Measurements from ENCODE around the gene DCAF10.

DNA sequence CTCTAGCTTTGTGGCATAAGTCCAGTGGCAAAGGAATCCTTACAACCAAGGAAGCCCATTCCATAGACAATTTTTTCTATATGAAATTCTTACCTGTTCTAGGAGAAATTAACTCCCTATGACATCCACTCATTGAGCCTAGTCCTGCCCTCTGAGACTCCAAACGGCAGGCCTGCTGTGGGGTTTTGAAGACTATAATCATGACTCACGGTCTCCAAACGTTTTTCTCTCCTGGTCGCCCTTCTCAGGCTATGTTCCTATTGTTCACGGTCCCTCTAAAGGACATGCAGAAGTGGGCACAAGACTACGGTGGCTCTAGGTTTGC, 16.3 kb upstream of the DCAF10 start:
- TF ChIP-seq EZH2 (IDR thresholded peaks at IDR 0.05; ENCODE audit: low read length, unreplicated experiment) (no peak), EZH2phosphoT487 (IDR thresholded peaks at IDR 0.05; ENCODE audit: borderline replicate concordance, low read length) (no peak)
- TF ChIP-seq, protein P1, sequence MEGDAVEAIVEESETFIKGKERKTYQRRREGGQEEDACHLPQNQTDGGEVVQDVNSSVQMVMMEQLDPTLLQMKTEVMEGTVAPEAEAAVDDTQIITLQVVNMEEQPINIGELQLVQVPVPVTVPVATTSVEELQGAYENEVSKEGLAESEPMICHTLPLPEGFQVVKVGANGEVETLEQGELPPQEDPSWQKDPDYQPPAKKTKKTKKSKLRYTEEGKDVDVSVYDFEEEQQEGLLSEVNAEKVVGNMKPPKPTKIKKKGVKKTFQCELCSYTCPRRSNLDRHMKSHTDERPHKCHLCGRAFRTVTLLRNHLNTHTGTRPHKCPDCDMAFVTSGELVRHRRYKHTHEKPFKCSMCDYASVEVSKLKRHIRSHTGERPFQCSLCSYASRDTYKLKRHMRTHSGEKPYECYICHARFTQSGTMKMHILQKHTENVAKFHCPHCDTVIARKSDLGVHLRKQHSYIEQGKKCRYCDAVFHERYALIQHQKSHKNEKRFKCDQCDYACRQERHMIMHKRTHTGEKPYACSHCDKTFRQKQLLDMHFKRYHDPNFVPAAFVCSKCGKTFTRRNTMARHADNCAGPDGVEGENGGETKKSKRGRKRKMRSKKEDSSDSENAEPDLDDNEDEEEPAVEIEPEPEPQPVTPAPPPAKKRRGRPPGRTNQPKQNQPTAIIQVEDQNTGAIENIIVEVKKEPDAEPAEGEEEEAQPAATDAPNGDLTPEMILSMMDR (conservative IDR thresholded peaks at IDR 0.05; ENCODE audit: low read depth, low read length): no peak
